GM21528 (cell line): ENCODE data around the gene PKDREJ.
"Not testable (repeated sequence)": the region's sequence is repeated elsewhere in the genome, so short reads cannot be mapped to it uniquely, and the experiment has no call there.

Experiments used
- ATAC-seq: cut with Tn5 transposase; IDR thresholded peaks from one replicate; pipeline ENCODE4 v1.9.1; 2021; ENCODE audit warnings: mild to moderate bottlenecking, moderate library complexity; ENCODE audit not compliant: unreplicated experiment, low FRiP score

The PKDREJ gene

GRCh38 chr22:46263216-46263590 lies at the start of gene PKDREJ:
TSS of gene PKDREJ (minus strand) at chr22:46263343. CDS start at chr22:46263322, 21 bp downstream.
- no peak for ATAC-seq

GRCh38 chr22:46312848-46313247 lies 49.7 kb upstream of the PKDREJ start:
- ATAC-seq = not testable (repeated sequence)

DNA sequence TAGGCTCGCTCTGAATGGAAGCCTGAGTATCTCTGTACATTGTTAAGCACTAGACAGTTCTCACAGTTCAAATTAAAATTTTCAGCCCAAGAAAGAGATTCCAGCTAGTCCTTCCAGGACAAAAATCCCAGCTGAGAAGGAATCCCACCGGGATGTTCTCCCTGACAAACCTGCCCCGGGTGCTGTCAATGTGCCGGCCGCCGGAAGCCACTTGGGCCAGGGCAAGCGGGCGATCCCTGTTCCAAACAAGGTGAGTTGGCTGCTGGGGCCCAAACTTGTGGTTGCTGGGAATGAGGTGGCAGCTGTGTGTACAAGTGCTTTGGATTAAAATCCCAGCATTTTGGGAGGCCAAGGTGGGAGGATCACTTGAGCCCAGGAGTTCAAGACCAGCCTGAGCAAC lies 48.9 kb upstream of the PKDREJ start:
- no peak for ATAC-seq

DNA sequence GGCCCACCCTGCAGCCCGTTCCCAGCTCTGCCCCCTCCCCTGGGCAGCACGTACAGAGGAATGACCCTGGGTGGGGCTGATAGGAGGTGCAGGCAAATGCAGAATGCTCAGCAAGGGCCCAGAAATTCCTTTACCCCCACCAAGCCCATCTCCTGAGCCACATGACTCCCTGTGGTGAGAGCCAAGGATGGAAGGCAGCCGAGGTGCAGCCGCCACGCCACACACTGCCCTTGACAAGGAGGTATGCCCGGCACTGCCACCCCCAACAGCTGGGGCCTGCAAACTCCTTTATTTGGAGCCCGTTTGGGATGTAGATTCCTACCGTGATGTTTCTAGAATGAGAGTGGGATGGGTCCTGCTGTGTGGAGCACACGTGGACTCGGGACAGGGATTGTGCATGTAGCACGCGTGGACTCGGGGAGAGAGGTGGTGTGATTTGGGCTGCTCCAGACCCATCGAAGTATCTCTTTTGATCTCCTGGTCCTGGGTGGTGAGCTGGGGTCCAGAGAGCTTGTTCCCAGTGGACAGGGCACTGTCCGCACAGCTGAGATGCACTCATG lies 46.5 kb upstream of the PKDREJ start:
- ATAC-seq = no peak

GRCh38 chr22:46308283-46308988 lies 45.3 kb upstream of the PKDREJ start:
- no peak for ATAC-seq

DNA sequence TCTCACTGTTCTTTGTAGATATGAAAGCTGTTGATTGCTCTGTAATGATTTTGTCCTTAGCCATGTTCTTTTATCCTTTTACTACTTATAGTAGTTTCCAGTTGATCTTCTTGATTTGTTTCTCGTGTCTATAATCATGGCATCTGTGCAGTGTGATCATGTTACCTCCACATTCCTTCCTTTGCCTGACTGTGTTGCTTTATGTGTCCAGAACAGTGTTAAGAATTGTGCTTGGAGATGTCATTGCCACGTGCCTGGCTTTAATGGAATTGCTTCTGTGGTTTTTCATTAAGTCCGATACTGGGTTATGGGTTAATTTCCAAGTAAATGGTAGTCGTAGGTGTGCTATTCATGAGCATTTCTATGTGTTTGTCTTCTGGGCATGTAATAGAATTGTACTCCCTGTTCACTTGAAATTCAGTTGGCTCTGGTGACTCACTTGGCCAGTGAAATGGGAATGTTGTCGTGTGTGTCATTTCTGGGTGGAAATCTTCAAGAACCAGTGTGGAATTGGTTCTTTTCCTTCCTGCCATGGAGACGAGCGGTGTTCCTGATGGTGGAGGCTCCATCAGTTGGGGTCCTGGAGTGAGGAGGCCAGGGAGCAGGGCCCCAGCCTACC lies 40.3 kb upstream of the PKDREJ start:
- ATAC-seq = no peak

DNA sequence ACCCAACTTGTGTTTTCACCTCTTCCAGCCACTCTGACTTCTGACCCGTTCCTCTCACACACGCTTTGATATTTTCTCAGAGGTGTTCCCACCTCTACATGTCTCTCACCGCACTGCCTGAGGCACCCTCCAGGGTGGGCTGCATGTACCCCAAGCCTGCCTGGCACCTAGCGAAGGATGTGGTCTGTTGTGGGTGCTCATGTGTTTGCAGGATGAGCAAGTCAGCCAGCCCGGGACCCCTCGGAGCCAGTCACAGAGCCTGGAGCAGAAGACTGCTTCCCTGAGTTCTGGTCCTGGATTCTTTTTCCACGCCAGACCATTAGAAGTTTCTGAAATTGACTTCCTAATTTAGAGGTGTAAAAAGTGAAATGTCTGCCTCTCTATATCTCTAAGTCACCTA lies 37.3 kb upstream of the PKDREJ start:
- no peak for ATAC-seq

- ATAC-seq = no peak
Measured at GRCh38 chr22:46299101-46299500, 36.0 kb upstream of the PKDREJ start.

DNA sequence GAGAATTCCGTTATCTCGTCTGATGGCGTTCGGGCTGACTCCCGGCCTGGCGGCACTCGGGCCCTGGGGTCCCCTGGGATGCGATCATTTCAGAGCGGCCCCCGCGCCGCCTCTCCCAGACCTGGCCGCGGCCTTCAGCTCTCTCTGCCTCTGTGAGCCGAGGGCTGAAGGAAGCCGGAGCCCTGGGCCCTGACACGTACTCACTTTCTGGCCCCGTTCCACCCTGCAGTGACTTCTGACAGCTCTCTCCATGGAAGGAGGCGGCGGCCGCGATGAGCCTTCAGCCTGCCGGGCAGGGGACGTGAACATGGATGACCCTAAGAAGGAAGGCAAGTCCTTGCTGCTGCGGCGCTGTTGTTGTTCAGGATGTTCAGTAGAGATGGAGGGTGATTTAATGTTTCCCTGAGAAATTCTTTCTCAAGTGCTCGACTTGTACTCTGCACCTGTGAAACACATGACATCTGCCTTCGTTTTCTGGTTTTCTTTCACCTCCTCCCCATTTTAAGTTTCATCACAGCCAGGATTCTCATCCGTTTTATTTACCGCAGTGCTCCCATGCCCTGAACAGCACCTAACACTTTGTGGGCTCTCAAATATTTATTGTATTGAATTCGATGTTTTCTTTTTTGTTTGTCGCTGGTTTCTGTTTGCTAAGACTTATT lies 34.1 kb upstream of the PKDREJ start:
- ATAC-seq = peak; percentile 6

DNA sequence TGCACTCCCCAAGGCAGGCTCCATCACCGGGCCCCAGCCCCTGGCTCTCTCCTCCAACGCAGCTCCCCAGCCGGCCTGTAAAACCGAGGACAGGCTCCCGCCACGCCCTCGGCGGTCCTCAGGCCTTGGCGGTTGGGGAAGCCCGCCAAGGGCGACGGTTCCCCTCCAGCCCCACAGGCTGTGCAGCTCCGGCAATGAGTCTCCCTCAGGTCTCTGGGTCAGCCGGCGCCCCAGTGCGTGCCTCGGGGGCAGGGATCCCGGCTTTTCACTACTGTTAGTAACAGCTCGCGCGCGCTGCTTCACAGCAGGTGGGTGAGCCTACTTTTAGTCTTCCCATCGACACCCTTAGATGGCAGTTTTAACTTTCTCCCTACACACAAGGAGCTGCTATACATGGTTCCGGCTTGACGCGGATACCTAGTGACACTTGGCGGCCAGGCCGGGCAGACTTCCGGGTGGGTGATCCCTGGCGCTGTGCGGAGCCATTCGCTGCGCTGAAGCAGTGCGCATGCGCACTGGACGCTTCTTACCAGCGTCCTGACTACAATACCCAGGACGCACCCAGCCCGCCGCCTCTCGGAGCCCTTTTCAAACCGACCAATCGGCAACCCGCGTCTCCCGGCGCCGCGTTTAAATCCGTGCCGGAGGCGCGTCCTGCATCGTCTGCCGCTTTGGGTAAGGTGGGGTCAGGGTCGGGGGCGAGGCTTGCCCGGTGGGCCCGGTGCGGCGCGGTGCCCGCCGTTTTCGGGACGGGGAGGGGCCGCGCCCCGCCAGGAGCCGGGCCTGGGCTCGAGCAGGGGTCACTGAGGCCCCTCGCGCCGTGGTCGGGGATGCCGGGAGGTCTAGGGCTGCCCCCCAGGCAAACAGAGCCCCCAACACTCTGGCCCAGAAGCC lies 33.4 kb upstream of the PKDREJ start, which contains the start of gene GTSE1:
Gene GTSE1 (plus strand): TSS at position 614 of the 894 bp plus-strand sequence. CDS start 531 bp downstream, outside the sequence.
- ATAC-seq = peak; percentile 88

GRCh38 chr22:46295277-46295971 lies 32.3 kb upstream of the PKDREJ start:
- ATAC-seq = no peak

DNA sequence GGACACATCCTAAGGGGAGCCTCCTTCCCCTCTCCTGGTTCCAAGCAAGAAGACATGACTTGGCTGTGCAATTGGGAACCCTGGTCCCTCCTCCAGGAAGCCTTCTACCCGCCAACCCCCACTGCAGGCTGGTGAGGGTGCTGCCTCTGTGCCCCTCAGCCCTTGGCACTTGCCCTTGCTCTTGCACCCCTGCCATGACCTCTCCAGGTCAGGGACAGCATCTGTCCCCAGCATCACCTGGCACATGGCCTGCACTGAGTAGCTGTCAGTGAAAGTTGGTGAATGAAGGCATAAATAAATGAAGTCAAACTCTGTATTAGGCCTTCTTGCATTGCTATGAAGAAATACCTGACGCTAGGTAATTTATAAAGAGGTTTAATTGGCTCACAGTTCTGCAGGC lies 31.6 kb upstream of the PKDREJ start:
- no peak for ATAC-seq

- no peak for ATAC-seq
Measured at GRCh38 chr22:46293577-46294260, 30.6 kb upstream of the PKDREJ start.

DNA sequence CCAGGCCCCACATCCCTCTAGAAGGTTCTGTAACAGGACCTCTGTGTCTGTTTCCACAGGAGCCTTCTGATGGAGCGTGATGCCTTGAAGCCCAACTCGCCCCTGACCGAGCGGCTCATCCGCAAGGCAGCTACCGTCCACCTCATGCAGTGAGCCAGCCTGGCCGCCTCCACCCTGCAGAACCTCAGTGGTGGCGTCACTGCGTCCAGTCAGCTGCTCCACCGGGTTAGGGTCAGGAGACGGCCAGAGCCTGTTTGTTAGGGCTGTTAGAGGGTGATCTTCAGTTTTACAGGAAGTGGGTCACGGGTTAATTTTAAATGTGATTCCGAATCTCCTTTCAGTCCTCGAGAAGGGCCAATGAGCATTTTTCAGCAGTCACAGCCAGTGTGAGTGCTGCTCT lies 29.6 kb upstream of the PKDREJ start:
- no peak for ATAC-seq

DNA sequence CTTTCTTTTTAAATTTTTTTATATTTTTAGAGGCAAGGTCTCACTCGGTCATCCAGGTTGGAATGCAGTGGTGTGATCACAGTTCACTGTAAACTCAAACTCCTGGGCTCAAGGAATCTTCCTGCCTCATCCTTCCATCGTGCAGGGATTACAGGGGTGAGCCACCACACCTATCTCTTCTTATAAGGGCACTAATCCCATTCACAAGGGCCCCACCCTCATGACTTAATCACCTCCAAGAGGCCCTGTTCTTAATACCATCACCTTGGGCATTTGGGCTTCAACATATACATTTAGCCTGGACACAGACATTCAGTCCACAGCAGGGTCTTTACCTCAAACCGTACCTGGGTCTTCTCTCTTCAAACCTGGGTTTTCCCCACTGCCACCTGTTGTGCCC lies 29.0 kb upstream of the PKDREJ start:
- ATAC-seq = no peak

DNA sequence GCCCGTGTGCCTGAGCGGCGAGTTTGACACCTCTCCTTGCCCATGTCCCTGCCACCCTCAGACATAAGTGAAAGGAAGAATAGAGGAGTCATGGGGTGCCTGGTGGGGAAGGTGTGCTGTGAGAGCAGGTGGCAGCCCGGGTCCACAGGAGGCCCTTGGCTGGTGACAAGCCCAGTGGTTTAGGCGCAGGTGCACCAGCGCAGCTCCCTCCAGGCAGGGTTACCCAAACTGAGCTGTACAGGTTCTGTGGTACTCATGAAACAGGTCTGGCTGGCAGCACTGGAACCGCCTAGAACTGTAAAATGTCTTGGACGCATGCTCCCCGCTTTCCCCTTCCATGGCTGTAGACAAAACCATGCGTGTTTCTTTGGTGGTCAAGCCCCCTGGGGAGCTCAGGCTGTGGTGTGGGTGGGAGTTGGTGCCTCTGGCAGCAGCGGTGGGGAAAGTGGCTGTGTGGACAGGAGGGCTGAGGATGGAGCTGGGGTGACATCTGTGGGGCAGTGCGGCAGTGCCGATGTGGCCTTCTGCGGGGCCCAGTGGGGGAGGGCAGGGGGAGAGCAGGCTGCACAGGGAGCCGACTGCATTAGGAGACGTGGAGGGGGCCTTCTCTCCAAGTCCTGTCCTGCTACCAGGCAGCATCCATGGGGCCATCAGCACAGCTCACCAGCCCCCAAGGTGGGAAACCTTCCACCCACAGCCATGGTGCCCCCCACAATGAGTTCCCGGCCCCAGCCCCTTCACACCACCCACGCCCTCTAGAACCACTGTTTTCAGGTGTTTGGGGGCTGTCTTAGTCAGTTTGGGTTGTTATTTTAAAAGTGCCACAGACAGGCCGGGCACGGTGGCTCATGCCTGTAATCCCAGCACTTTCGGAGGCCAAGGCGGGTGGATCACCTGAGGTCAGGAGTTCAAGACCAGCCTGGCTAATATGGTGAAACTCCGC lies 28.0 kb upstream of the PKDREJ start:
- ATAC-seq = no peak

DNA sequence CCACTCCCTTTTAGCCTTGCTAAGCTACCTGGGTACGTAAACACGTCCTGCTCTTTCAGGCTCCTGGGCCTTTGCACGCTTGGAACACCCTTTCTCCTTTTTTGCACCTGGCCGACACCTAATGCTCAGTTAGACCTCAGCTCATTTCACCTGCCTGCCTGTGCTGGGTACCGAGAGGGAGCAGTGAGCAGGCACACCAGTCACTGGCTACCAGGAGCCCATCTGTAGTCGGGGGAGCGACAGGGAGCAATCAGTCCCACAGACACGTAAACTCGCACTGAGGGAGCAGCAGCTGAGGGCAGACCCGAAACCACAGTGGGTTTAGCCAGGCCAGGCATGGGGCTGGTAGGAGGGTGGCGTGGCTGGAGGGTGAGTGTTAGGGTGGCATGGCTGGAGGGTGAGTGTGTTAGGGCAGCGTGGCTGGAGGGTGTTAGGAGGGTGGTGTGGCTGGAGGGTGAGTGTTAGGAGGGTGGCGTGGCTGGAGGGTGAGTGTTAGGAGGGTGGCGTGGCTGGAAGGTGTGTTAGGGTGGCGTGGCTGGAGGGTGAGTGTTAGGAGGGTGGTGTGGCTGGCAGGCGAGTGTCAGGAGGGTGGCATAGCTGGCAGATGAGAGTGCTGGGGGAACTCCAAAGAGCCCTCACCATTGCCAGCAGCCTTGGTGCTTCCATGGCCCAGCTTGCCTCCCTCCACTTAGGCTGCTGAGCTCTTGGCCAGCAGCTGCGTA lies 27.1 kb upstream of the PKDREJ start:
- ATAC-seq = no peak
